ENCODE data around the gene DFFA.
"Not testable (repeated sequence)": the region's sequence is repeated elsewhere in the genome, so short reads cannot be mapped to it uniquely, and the experiment has no call there.

The DFFA gene

DNA sequence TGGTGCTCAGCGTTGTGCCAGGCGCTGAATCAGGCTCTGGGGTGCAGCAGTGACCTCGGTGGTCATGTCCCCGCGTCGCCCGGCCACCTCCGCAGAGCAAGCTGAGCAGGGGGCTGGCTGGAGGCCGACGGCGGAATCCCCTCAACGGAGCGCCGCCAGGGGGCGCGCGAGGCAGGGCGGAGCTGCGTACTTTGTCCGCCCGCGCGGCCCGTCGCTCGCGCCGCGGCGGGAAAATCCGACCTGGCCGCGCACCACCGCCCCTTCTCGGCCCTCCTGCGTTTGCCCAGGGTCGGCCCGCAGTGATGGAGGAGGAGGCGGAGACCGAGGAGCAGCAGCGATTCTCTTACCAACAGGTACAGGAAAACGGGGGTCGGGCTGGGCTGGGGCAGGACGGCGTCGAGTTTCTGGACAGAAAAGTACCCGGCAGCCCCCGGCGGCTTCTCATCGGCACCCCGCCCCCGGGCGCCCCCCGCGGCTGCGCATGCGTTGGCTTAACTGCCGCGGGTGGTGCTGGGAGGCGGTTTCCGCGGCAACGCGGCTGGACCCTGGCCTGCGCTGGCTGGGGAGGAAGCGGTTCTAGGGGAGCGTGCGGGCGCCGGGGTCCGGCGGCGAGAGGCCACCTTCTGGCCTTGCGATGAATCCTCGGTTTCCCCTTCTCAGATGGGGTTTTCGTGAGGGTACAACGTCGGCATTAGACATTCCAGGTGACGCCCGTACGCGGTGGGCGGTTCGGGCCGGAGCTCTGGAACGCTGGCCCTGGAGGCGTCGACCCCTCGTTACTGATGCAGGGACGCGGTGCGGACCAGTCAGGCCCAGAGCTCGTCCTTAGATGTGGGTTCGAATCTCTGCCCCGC, 41.9 kb downstream of the DFFA start, which contains the start of gene CENPS:
Gene CENPS (plus strand): TSS at position 218 of the 854 bp plus-strand sequence. CDS start 85 bp downstream, at position 303.
- Histone ChIP-seq H3K9me3 (ENCODE audit: insufficient read depth, low read length, severe bottlenecking) (no peaks in the 10 kb centered on the region), H2AFZ (ENCODE audit: low read depth, low read length) (peak within 1 kb of the TSS; percentile 84), H3K27ac (ENCODE audit: low read length) (peak within 1 kb of the TSS; percentile 91), H3K4me3 (ENCODE audit: low read depth in 1 of 2, low read length in 2 of 2) (peak within 1 kb of the TSS; percentile 32 to 72), H3K4me2 (ENCODE audit: insufficient read depth, low read length) (peak within 1 kb of the TSS; percentile 92), H3K36me3 (ENCODE audit: insufficient read depth, low read length) (peaks cover 5% of the 10 kb centered on the region), H3K9ac (ENCODE audit: low read depth, low read length) (peak within 1 kb of the TSS; percentile 63), H3K27me3 (ENCODE audit: insufficient read depth, low read length, poor library complexity) (no peaks in the 10 kb centered on the region), H4K20me1 (ENCODE audit: insufficient read depth, low read length) (no peaks in the 10 kb centered on the region), H3K4me1 (ENCODE audit: insufficient read depth, low read length) (peaks cover 47% of the 10 kb centered on the region), H3K79me2 (ENCODE audit: insufficient read depth, low read length) (peaks cover 25% of the 10 kb centered on the region)
- ATAC-seq (ENCODE audit: insufficient read depth, low read depth): peak; percentile 80
- DNase-seq: peak; percentile 87
- TF ChIP-seq, protein P1, sequence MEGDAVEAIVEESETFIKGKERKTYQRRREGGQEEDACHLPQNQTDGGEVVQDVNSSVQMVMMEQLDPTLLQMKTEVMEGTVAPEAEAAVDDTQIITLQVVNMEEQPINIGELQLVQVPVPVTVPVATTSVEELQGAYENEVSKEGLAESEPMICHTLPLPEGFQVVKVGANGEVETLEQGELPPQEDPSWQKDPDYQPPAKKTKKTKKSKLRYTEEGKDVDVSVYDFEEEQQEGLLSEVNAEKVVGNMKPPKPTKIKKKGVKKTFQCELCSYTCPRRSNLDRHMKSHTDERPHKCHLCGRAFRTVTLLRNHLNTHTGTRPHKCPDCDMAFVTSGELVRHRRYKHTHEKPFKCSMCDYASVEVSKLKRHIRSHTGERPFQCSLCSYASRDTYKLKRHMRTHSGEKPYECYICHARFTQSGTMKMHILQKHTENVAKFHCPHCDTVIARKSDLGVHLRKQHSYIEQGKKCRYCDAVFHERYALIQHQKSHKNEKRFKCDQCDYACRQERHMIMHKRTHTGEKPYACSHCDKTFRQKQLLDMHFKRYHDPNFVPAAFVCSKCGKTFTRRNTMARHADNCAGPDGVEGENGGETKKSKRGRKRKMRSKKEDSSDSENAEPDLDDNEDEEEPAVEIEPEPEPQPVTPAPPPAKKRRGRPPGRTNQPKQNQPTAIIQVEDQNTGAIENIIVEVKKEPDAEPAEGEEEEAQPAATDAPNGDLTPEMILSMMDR (IDR thresholded peaks at IDR 0.05; ENCODE audit: borderline replicate concordance, extremely low read depth, low read length, poor library complexity, severe bottlenecking): peak; percentile 96
- TF ChIP-seq EZH2 (IDR thresholded peaks at IDR 0.05; ENCODE audit: borderline replicate concordance, low read depth, low read length, severe bottlenecking): no peak

DNA sequence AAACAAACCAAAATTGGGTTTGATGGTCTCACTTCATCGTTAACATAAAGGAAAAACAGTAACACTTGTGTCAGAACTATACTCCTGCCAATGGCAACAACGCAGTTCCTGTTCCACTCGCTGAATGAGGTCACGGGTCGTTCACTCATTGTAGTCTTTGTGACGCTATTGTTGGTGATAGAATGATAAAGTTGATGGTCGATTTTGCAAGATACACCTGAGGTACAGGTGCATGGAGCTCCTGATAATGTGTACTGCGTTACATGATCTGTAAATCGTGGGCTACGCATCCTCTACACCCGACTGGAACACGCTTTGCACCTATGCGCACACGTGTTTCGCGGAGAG, 42.5 kb downstream of the DFFA start:
- Histone ChIP-seq H3K27me3 (ENCODE audit: insufficient read depth, low read length, poor library complexity) (no peaks in the 10 kb centered on the region), H3K36me3 (ENCODE audit: insufficient read depth, low read length) (peaks cover 5% of the 10 kb centered on the region), H3K4me2 (ENCODE audit: insufficient read depth, low read length) (peak overlapping the region; percentile 92), H3K9ac (ENCODE audit: low read depth, low read length) (peak overlapping the region; percentile 63), H3K79me2 (ENCODE audit: insufficient read depth, low read length) (peaks cover 25% of the 10 kb centered on the region), H4K20me1 (ENCODE audit: insufficient read depth, low read length) (no peaks in the 10 kb centered on the region), H3K4me3 (ENCODE audit: low read depth in 1 of 2, low read length in 2 of 2) (peak overlapping the region; percentile 32 to 72; a peak in 3 of 4 replicates), H3K4me1 (ENCODE audit: insufficient read depth, low read length) (peaks cover 47% of the 10 kb centered on the region), H3K9me3 (ENCODE audit: insufficient read depth, low read length, severe bottlenecking) (no peaks in the 10 kb centered on the region), H2AFZ (ENCODE audit: low read depth, low read length) (peak overlapping the region; percentile 84), H3K27ac (ENCODE audit: low read length) (peak overlapping the region; percentile 91)
- no peak for TF ChIP-seq EZH2 (IDR thresholded peaks at IDR 0.05; ENCODE audit: borderline replicate concordance, low read depth, low read length, severe bottlenecking)
- TF ChIP-seq, protein P1 (IDR thresholded peaks at IDR 0.05; ENCODE audit: borderline replicate concordance, extremely low read depth, low read length, poor library complexity, severe bottlenecking): no peak
- DNase-seq (no peak), ATAC-seq (ENCODE audit: insufficient read depth, low read depth) (no peak)

DNA sequence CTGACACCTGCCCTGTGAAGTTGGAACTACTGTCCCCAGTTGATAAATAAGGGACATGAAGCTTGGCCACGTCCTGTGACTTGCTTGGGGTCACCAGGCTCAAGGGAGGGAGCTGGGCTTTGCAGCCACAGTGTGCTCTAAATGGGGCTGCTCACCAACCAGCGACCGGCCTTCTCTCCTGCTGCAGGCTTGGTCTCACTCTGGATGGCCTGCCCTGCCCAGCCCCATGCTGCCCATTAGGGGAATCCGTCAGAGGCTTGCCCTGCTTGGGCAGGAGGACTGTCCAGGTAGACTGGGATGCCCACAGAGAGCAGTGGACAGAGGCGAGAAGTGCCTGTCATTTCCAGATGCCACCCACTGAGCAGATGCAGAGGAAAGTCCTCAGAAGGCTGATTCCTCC, 43.3 kb downstream of the DFFA start:
- H3K36me3 ChIP-seq (ENCODE audit: insufficient read depth, low read length): peaks cover 4% of the 10 kb centered on the region
- no peak overlapping the region for H3K27ac ChIP-seq (ENCODE audit: low read length)
- H4K20me1 ChIP-seq (ENCODE audit: insufficient read depth, low read length): no peaks in the 10 kb centered on the region
- no peak overlapping the region for H3K4me3 ChIP-seq (ENCODE audit: low read depth in 1 of 2, low read length in 2 of 2)
- peaks cover 47% of the 10 kb centered on the region for H3K4me1 ChIP-seq (ENCODE audit: insufficient read depth, low read length)
- ATAC-seq (ENCODE audit: insufficient read depth, low read depth) (no peak), DNase-seq (no peak)
- 0 out of 2 replicates have a peak overlapping the region, but pooled peaks have one; percentile 63 for H3K9ac ChIP-seq (ENCODE audit: low read depth, low read length)
- no peaks in the 10 kb centered on the region for H3K9me3 ChIP-seq (ENCODE audit: insufficient read depth, low read length, severe bottlenecking)
- TF ChIP-seq, protein P1 (IDR thresholded peaks at IDR 0.05; ENCODE audit: borderline replicate concordance, extremely low read depth, low read length, poor library complexity, severe bottlenecking): peak; percentile 4
- TF ChIP-seq EZH2 (IDR thresholded peaks at IDR 0.05; ENCODE audit: borderline replicate concordance, low read depth, low read length, severe bottlenecking): no peak
- H2AFZ ChIP-seq (ENCODE audit: low read depth, low read length): no peak overlapping the region
- peaks cover 25% of the 10 kb centered on the region for H3K79me2 ChIP-seq (ENCODE audit: insufficient read depth, low read length)
- no peaks in the 10 kb centered on the region for H3K27me3 ChIP-seq (ENCODE audit: insufficient read depth, low read length, poor library complexity)
- 0 out of 2 replicates have a peak overlapping the region, but pooled peaks have one; percentile 92 for H3K4me2 ChIP-seq (ENCODE audit: insufficient read depth, low read length)

DNA sequence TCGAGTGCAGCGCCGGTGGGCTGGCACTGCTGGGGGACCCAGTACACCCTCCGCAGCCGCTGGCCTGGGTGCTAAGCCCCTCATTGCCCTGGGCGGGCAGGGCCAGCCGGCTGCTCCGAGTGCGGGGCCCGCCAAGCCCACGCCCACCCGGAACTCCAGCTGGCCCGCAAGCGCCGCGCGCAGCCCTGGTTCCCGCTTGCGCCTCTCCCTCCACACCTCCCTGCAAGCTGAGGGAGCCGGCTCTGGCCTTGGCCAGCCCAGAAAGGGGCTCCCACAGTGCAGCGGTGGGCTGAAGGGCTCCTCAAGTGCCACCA, 45.8 kb downstream of the DFFA start:
- H2AFZ ChIP-seq (ENCODE audit: low read depth, low read length); H3K36me3 ChIP-seq (ENCODE audit: insufficient read depth, low read length); H3K4me3 ChIP-seq (ENCODE audit: low read depth in 1 of 2, low read length in 2 of 2); H3K27me3 ChIP-seq (ENCODE audit: insufficient read depth, low read length, poor library complexity); ATAC-seq (ENCODE audit: insufficient read depth, low read depth); H4K20me1 ChIP-seq (ENCODE audit: insufficient read depth, low read length); H3K4me2 ChIP-seq (ENCODE audit: insufficient read depth, low read length); H3K9ac ChIP-seq (ENCODE audit: low read depth, low read length); H3K9me3 ChIP-seq (ENCODE audit: insufficient read depth, low read length, severe bottlenecking); H3K27ac ChIP-seq (ENCODE audit: low read length); DNase-seq: not testable (repeated sequence)
- Histone ChIP-seq H3K79me2 (ENCODE audit: insufficient read depth, low read length) (peaks cover 13% of the 10 kb centered on the region), H3K4me1 (ENCODE audit: insufficient read depth, low read length) (peaks cover 28% of the 10 kb centered on the region)

DNA sequence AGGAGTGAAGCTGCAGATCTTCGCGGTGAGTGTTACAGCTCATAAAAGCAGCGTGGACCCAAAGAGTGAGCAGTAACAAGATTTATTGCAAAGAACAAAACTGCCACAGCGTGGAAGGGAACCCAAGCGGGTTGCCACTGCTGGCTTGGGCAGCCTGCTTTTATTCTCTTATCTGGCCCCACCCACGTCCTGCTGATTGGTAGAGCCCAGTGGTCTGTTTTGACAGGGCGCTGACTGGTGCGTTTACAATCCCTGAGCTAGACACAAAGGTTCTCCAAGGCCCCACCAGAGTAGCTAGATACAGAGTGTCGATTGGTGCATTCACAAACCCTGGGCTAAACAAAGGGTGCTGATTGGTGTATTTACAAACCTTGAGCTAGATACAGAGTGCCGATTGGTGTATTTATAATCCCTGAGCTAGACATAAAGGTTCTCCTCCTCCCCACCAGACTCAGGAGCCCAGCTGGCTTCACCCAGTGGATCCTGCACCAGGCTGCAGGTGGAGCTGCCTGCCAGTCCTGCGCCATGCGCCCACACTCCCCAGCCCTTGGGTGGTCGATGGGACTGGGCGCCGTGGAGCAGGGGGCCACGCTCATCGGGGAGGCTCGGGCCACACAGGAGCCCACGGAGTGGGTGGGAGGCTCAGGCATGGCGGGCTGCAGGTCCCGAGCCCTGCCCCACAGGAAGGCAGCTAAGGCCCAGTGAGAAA, 46.3 kb downstream of the DFFA start:
- H3K9ac ChIP-seq (ENCODE audit: low read depth, low read length); H3K27me3 ChIP-seq (ENCODE audit: insufficient read depth, low read length, poor library complexity); H3K27ac ChIP-seq (ENCODE audit: low read length); H3K9me3 ChIP-seq (ENCODE audit: insufficient read depth, low read length, severe bottlenecking); H3K4me3 ChIP-seq (ENCODE audit: low read depth in 1 of 2, low read length in 2 of 2); H3K4me2 ChIP-seq (ENCODE audit: insufficient read depth, low read length); H4K20me1 ChIP-seq (ENCODE audit: insufficient read depth, low read length); H2AFZ ChIP-seq (ENCODE audit: low read depth, low read length); H3K79me2 ChIP-seq (ENCODE audit: insufficient read depth, low read length); H3K36me3 ChIP-seq (ENCODE audit: insufficient read depth, low read length); DNase-seq; ATAC-seq (ENCODE audit: insufficient read depth, low read depth): not testable (repeated sequence)
- peaks cover 23% of the 10 kb centered on the region for H3K4me1 ChIP-seq (ENCODE audit: insufficient read depth, low read length)

Data from DND-41 (cell line).